ENCODE results near the gene CTNNAL1.
A peak's percentile ranks its signal among the peaks of the same experiment; 100 is the strongest.
"Not testable (repeated sequence)": the region's sequence is repeated elsewhere in the genome, so short reads cannot be mapped to it uniquely, and the experiment has no call there.

CTNNAL1 gene

GRCh38 chr9:109012876-109013678 is at the start of gene CTNNAL1:
CTNNAL1 (minus strand) TSS chr9:109013499; CDS start chr9:109013442, 57 bp downstream.
- H3K4me1 Mint-ChIP-seq (ENCODE audit: low read depth): peaks cover 26% of the 10 kb centered on the region
- H3K36me3 Mint-ChIP-seq (ENCODE audit: low read depth): no peaks in the 10 kb centered on the region
- H3K4me3 Mint-ChIP-seq: peak within 1 kb of the TSS; percentile 96
- peak within 1 kb of the TSS; percentile 92 for H3K27ac Mint-ChIP-seq
- H3K9me3 Mint-ChIP-seq: no peaks in the 10 kb centered on the region
- H3K27me3 Mint-ChIP-seq (ENCODE audit: low read depth): peaks cover 3% of the 10 kb centered on the region

- Mint-ChIP-seq H3K36me3 (ENCODE audit: low read depth) (peaks cover 20% of the 10 kb centered on the region), H3K9me3 (no peaks in the 10 kb centered on the region), H3K4me1 (ENCODE audit: low read depth) (no peaks in the 10 kb centered on the region), H3K4me3 (no peak overlapping the region), H3K27ac (no peak overlapping the region), H3K27me3 (ENCODE audit: low read depth) (no peaks in the 10 kb centered on the region)
These were observed 49.2 kb upstream of the CTNNAL1 start for GRCh38 chr9:109062543-109062942.

GRCh38 chr9:109060191-109060590 is 46.9 kb upstream of the CTNNAL1 start:
- Mint-ChIP-seq H3K27me3 (ENCODE audit: low read depth) (no peaks in the 10 kb centered on the region), H3K4me1 (ENCODE audit: low read depth) (no peaks in the 10 kb centered on the region), H3K4me3 (no peak overlapping the region), H3K9me3 (no peaks in the 10 kb centered on the region), H3K27ac (no peak overlapping the region), H3K36me3 (ENCODE audit: low read depth) (peaks cover 31% of the 10 kb centered on the region)

- H3K36me3 Mint-ChIP-seq (ENCODE audit: low read depth): peaks cover 56% of the 10 kb centered on the region
- not testable (repeated sequence) for H3K9me3 Mint-ChIP-seq; H3K4me1 Mint-ChIP-seq (ENCODE audit: low read depth); H3K27ac Mint-ChIP-seq; H3K4me3 Mint-ChIP-seq; H3K27me3 Mint-ChIP-seq (ENCODE audit: low read depth)
These were observed 39.8 kb upstream of the CTNNAL1 start for GRCh38 chr9:109053121-109053520.

- Mint-ChIP-seq H3K4me1 (ENCODE audit: low read depth) (peaks cover 2% of the 10 kb centered on the region), H3K27me3 (ENCODE audit: low read depth) (no peaks in the 10 kb centered on the region), H3K27ac (no peak overlapping the region), H3K4me3 (no peak overlapping the region), H3K9me3 (no peaks in the 10 kb centered on the region), H3K36me3 (ENCODE audit: low read depth) (peaks cover 60% of the 10 kb centered on the region)
These were observed 39.1 kb upstream of the CTNNAL1 start for GRCh38 chr9:109052416-109052815.

- no peak overlapping the region for H3K27ac Mint-ChIP-seq
- peaks cover 59% of the 10 kb centered on the region for H3K36me3 Mint-ChIP-seq (ENCODE audit: low read depth)
These were observed 38.4 kb upstream of the CTNNAL1 start for GRCh38 chr9:109051733-109052132.

GRCh38 chr9:109050444-109050843 is 37.1 kb upstream of the CTNNAL1 start:
- H3K27me3 Mint-ChIP-seq (ENCODE audit: low read depth): no peaks in the 10 kb centered on the region
- H3K4me1 Mint-ChIP-seq (ENCODE audit: low read depth): peaks cover 4% of the 10 kb centered on the region
- H3K36me3 Mint-ChIP-seq (ENCODE audit: low read depth): peaks cover 60% of the 10 kb centered on the region

More at GRCh38 chr9:109051733-109052132, 38.4 kb upstream of the CTNNAL1 start:
- no peaks in the 10 kb centered on the region for H3K9me3 Mint-ChIP-seq
- no peak overlapping the region for H3K4me3 Mint-ChIP-seq
- peaks cover 4% of the 10 kb centered on the region for H3K4me1 Mint-ChIP-seq (ENCODE audit: low read depth)
- no peaks in the 10 kb centered on the region for H3K27me3 Mint-ChIP-seq (ENCODE audit: low read depth)

GRCh38 chr9:109048822-109049221 is 35.5 kb upstream of the CTNNAL1 start:
- no peaks in the 10 kb centered on the region for H3K9me3 Mint-ChIP-seq
- H3K4me1 Mint-ChIP-seq (ENCODE audit: low read depth): peaks cover 3% of the 10 kb centered on the region
- no peak overlapping the region for H3K4me3 Mint-ChIP-seq
- no peak overlapping the region for H3K27ac Mint-ChIP-seq
- H3K36me3 Mint-ChIP-seq (ENCODE audit: low read depth): peaks cover 57% of the 10 kb centered on the region
- H3K27me3 Mint-ChIP-seq (ENCODE audit: low read depth): no peaks in the 10 kb centered on the region

More at GRCh38 chr9:109050444-109050843, 37.1 kb upstream of the CTNNAL1 start:
- H3K4me3 Mint-ChIP-seq: no peak overlapping the region
- H3K27ac Mint-ChIP-seq: no peak overlapping the region
- no peaks in the 10 kb centered on the region for H3K9me3 Mint-ChIP-seq

GRCh38 chr9:109047259-109047658 is 34.0 kb upstream of the CTNNAL1 start:
- Mint-ChIP-seq H3K27me3 (ENCODE audit: low read depth) (no peaks in the 10 kb centered on the region), H3K4me1 (ENCODE audit: low read depth) (peaks cover 3% of the 10 kb centered on the region), H3K4me3 (no peak overlapping the region), H3K36me3 (ENCODE audit: low read depth) (peaks cover 56% of the 10 kb centered on the region), H3K27ac (no peak overlapping the region), H3K9me3 (no peaks in the 10 kb centered on the region)

GRCh38 chr9:109046346-109046745 is 33.0 kb upstream of the CTNNAL1 start:
- Mint-ChIP-seq H3K27me3 (ENCODE audit: low read depth) (no peaks in the 10 kb centered on the region), H3K36me3 (ENCODE audit: low read depth) (peaks cover 51% of the 10 kb centered on the region), H3K27ac (no peak overlapping the region)

GRCh38 chr9:109043578-109043977 is 30.3 kb upstream of the CTNNAL1 start:
- Mint-ChIP-seq H3K27ac (no peak overlapping the region), H3K27me3 (ENCODE audit: low read depth) (no peaks in the 10 kb centered on the region), H3K4me3 (no peak overlapping the region), H3K36me3 (ENCODE audit: low read depth) (peaks cover 41% of the 10 kb centered on the region), H3K9me3 (no peaks in the 10 kb centered on the region), H3K4me1 (ENCODE audit: low read depth) (peaks cover 3% of the 10 kb centered on the region)

More at GRCh38 chr9:109046346-109046745, 33.0 kb upstream of the CTNNAL1 start:
- H3K4me3 Mint-ChIP-seq: no peak overlapping the region
- H3K4me1 Mint-ChIP-seq (ENCODE audit: low read depth): peaks cover 3% of the 10 kb centered on the region
- H3K9me3 Mint-ChIP-seq: no peaks in the 10 kb centered on the region

GRCh38 chr9:109040571-109040970 is 27.3 kb upstream of the CTNNAL1 start:
- no peaks in the 10 kb centered on the region for H3K4me1 Mint-ChIP-seq (ENCODE audit: low read depth)
- no peak overlapping the region for H3K27ac Mint-ChIP-seq
- H3K4me3 Mint-ChIP-seq: no peak overlapping the region
- H3K27me3 Mint-ChIP-seq (ENCODE audit: low read depth): no peaks in the 10 kb centered on the region
- no peaks in the 10 kb centered on the region for H3K9me3 Mint-ChIP-seq
- H3K36me3 Mint-ChIP-seq (ENCODE audit: low read depth): peaks cover 31% of the 10 kb centered on the region

GRCh38 chr9:109039539-109039938 is 26.2 kb upstream of the CTNNAL1 start:
- Mint-ChIP-seq H3K36me3 (ENCODE audit: low read depth) (peaks cover 25% of the 10 kb centered on the region), H3K27me3 (ENCODE audit: low read depth) (no peaks in the 10 kb centered on the region), H3K27ac (no peak overlapping the region), H3K4me3 (no peak overlapping the region), H3K4me1 (ENCODE audit: low read depth) (no peaks in the 10 kb centered on the region), H3K9me3 (no peaks in the 10 kb centered on the region)

- Mint-ChIP-seq H3K27me3 (ENCODE audit: low read depth) (no peaks in the 10 kb centered on the region), H3K36me3 (ENCODE audit: low read depth) (peaks cover 23% of the 10 kb centered on the region), H3K27ac (no peak overlapping the region), H3K4me3 (no peak overlapping the region), H3K9me3 (no peaks in the 10 kb centered on the region), H3K4me1 (ENCODE audit: low read depth) (no peaks in the 10 kb centered on the region)
These were observed 24.8 kb upstream of the CTNNAL1 start for GRCh38 chr9:109037946-109038715.
